GF-D8 (cell line): ENCODE measurements around the gene THRB.

Experiments
- DNase-seq: peaks from one replicate; lab custom pipeline; 2025; lab: John Stamatoyannopoulos, UW

The THRB gene

GRCh38 chr3:24177201-24177600 is 317.4 kb downstream of the THRB start:
- no peak for DNase-seq

GRCh38 chr3:24174614-24175013 is 320.0 kb downstream of the THRB start:
- DNase-seq, result no peak

GRCh38 chr3:24168977-24169376 is 325.7 kb downstream of the THRB start:
- no peak for DNase-seq

GRCh38 chr3:24167429-24167828 is 327.2 kb downstream of the THRB start:
- DNase-seq, result no peak

DNA sequence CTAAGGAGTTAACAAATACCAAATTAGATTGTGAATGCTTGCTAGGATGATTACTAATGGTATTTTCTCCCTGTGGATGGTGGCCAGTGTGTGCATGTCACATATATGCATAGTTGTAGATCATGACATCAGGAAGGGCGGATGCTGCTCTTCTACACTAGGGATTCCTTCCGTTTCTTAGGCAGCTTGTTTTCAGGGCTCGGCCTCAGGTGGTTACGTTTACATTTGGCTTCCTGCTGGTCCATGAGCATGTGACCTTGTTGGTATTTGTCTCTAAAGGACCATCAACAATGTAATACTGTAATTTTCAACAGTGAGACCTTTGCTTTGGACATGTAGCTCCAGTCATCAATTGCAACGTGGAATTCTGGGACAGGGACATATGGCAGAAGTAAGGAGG is 328.1 kb downstream of the THRB start:
- no peak for DNase-seq

- no peak for DNase-seq
Observed at GRCh38 chr3:24165603-24165982, 329.1 kb downstream of the THRB start.

DNA sequence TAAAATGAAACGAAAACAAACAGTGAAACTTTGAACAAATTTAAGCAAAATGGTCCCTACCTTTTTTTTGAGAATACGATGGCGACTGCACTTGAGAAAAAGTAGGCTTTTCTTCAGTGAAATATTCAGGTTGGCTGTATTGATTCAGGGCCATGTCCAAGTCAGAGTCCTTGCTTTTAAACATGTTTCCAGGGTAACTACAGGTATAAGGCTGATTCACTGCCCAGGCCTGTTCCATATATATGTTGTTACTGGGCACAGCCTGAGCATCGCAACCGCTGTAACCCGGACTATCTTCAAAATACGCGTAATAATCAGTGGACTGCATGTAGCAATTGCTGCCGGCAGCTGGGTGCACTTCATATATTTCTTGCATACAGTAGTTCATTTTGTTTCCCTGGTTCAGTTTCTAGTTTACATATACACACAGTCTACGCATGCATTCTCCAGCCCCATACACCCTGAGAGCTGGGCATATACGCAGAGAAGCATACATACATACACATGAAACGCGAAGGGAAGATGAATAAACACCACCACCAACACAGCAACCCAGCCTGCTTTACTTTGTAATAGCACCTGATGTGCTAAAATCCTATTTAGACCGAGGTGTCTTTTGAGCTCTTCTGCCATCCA is 329.6 kb downstream of the THRB start:
- no peak for DNase-seq

- no peak for DNase-seq
Observed at GRCh38 chr3:24162929-24163328, 331.7 kb downstream of the THRB start.

- no peak for DNase-seq
Observed at GRCh38 chr3:24161841-24162240, 332.8 kb downstream of the THRB start.

DNA sequence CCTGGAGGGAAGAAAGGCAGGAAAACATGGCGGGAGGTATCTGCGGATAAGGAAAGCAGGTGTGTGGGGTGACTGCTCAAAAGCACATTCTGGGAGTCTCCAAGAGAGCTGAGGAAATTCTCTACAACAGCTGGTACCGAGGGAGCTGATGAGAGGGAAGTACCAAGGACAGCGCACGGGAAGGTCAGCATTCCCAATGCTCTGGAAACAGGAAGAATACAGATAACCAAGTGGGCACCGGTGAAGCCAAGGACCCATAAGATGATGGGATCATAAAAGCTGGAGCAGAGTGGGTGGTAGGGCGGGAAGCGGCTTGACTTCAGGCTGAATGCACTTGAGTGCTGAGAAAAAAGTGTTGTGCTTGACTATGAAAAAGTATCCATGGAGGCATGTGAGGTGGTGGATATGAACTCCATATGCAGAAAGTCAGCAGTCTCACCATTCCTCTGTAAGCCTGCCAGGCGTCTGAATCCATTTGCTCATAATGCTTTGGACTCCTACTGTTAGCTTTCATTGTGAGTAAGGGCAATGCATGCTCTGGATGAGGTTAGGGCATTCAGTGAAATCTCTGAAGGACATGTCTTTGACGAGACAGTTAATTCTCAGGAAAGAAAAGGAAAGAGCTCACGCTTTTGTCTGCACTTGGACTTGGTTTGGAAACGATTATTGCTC is 334.1 kb downstream of the THRB start:
- DNase-seq, result no peak

DNA sequence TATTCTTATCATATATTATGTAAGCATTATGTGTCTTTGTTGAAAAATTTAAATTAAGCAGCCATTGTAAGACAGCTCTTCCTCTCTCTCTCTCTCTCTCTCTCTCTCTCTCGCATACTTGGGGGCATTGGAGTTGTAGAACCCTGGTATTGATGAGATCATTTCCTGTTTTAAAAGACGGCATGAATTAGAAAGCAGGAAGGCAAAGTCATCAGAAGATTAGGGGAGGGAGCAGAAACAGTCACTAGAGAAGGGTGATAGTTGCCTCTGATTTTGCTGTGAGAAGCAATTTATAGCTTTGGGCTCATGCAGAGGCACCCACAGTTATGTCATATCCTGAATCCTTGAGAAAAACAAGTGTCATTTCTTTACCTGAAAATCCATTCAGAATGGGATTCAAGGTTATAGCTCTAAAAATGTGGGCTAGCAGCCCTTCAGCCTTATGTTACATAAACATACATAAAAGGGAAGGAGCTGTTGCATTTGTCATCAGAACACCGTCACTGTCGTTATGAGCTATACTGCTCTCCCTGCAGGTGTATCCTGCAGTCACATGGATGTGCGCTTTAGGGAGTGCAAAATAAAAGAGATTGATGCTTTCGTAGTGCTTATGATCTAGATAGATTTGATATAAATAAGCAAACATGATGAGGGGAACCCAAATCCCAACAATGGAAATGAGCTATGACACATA is 335.7 kb downstream of the THRB start:
- no peak for DNase-seq

GRCh38 chr3:24157106-24157505 is 337.5 kb downstream of the THRB start:
- DNase-seq, result no peak

DNA sequence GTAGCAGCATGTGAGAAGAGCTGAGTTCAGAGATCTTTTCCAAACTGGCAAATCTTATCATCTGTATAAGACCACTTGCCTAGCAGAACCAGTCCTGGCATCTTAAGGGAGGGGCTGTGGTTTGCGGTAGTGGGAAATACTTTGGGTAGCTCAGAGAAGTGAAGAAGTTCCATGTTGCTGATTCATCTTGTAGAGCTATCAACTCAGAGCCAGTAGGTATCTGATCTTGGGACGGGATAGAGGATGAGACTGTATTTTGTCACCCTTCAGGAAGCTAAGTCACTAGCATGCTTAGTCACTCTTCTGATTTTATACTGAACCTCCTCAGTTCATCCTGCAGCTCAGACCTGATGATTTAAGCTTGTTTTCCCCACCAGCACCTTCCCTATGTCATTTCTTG is 338.2 kb downstream of the THRB start:
- no peak for DNase-seq

DNA sequence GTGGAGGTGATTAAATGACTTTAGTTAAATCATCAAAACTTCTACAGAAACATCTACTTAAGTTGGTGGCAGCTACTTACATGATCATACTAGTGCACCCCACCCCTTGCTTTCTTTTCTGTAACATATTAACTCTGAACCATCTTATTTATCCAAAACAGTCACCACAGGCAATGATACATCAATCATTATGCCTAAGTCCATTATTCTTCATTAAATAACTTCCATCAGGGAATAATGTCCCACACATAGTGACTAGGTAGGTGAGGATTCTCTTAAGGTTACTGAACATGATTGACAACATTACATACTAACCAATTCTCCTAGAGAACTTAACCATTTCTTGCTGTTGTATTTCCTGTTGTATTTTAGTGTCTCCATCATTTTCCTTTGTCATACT is 339.4 kb downstream of the THRB start:
- no peak for DNase-seq

GRCh38 chr3:24154781-24155180 is 339.9 kb downstream of the THRB start:
- DNase-seq, result no peak

DNA sequence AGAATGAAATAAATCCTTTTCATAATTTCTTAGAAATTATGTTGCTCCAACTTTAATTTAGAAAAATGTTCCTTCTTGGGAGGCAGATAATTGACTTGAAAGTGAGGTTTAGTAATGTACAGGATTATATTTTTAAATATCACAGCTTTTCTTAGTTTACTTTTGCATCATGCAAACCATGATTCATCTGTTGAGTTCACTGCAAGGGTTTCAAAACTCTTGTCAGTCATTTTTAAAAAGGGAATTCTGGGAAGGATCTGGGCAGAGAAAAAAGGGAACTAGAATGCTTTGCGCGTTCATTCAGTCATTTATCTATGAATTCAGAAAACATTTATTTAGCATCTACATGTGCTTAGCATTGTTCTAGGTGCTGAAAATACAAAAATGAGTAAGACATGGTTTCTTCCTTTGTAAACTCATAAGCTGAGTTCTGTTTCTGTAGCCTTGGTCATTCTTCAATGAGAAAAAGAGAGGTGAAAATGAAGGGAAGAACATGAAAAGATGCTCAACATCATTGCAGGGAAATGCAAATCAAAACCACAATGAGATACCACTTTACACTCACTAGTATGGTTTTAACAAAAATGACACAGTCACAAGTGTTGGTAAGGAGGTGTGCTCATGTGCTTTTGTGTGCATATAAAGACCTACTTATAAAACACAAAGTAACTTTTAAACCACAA is 340.5 kb downstream of the THRB start:
- DNase-seq, result no peak

- no peak for DNase-seq
Observed at GRCh38 chr3:24151594-24151993, 343.1 kb downstream of the THRB start.

GRCh38 chr3:24149032-24149431 is 345.6 kb downstream of the THRB start:
- no peak for DNase-seq

DNA sequence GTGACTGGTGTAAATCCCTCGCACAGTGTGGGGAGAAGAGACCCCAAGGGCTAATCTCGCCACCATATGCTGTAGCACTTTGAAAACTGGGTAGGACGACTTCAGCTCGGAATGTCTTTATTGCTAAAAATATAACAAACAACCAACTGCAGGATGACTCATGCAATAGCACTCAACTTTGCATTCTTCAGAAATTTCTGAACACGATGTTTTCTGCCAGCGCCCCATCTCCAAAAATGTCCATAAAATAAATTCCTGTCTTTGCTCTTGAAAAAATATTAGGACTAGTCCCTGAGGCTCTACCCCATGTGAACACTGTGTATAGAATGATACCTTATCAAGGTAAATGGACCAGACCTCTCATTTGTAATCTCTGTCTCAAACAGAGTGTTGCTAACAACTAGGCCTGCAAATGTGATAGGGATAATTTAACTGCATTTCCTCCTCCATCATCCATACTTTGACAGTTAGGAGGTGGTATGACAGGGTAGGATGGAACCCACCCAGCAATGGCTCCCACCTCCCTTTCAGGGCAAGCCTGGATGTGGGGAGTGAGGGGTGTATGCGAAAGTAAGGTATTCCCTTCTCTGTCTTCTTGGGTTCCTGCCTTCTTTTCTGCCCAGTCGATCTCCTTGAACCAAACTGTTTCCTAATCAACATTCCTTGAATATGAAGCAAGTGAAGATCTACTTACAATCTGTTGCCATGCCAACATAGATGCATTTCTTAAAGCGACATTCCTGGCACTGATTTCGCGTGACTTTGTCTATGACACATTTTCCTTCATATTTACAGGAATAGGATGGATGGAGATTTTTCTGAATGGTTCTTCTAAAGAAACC is 348.4 kb downstream of the THRB start:
- no peak for DNase-seq

DNA sequence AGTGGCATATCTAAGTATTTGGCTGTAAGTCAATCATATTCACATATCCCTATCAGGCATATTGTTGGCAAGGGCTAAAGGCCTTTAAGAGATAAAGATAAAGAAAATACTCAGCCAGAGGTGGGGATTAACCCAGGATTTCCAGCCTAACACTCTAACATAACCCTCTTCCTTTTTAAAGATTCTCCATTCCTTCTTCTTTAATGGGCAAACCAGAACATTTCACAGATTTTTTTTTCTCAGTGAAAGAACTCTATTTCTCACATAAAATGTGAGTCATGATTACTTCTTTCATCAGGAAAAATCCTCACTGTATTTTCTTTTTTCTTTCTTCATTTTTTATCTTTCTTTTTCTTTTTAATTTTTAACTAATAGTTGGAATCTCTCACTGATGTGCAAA is 349.2 kb downstream of the THRB start:
- DNase-seq, result no peak

GRCh38 chr3:24142127-24142526 is 352.5 kb downstream of the THRB start:
- DNase-seq, result no peak

GRCh38 chr3:24141548-24141947 is 353.1 kb downstream of the THRB start:
- DNase-seq, result no peak
